Cardiac fibroblast (primary cell): ENCODE measurements around the gene RAP2A.

Source experiments
- DNase-seq, 2 donors: peaks; one replicate each; pipeline versions ENCODE4 v3.0.0 to v3.0.0-alpha.2; 2010; ENCODE audit warnings: low read depth in 2 of 2
- H3K4me3 ChIP-seq, 2 donors: replicated peaks in 1 of 2; 1 replicate in 1 of 2; 2 replicates in 1 of 2; pipeline ENCODE4 v1.5.1; 2011; ENCODE audit warnings: low read depth in 2 of 2, low read length in 2 of 2, mild to moderate bottlenecking in 2 of 2, moderate library complexity in 1 of 2
- CTCF ChIP-seq: IDR thresholded peaks from one replicate; pipeline ENCODE4 v1.5.1; 2011; ENCODE audit warnings: low read depth, mild to moderate bottlenecking, low read length, inconsistent platforms

RAP2A gene

GRCh38 chr13:97435323-97435722 lies 1.4 kb downstream of the RAP2A start:
- DNase-seq: no peak
- peak overlapping the region; percentile 81 for H3K4me3 ChIP-seq
- no peak for TF ChIP-seq CTCF

GRCh38 chr13:97435794-97436193 lies 1.8 kb downstream of the RAP2A start:
- peak overlapping the region; percentile 81 for H3K4me3 ChIP-seq
- TF ChIP-seq CTCF: no peak
- peak in 1 of 2 donors; percentile 44 for DNase-seq

- TF ChIP-seq CTCF: no peak
- DNase-seq: no peak
- H3K4me3 ChIP-seq: peak overlapping the region in 1 of 2 donors; percentile 81
Observed at GRCh38 chr13:97436845-97437244, 2.9 kb downstream of the RAP2A start.

- no peak overlapping the region for H3K4me3 ChIP-seq
- DNase-seq: no peak
- TF ChIP-seq CTCF: no peak
Observed at GRCh38 chr13:97437729-97438128, 3.8 kb downstream of the RAP2A start.

GRCh38 chr13:97438856-97439595 lies 5.1 kb downstream of the RAP2A start:
- no peak for TF ChIP-seq CTCF
- peak in 1 of 2 donors; percentile 47 for DNase-seq
- H3K4me3 ChIP-seq: no peak overlapping the region

- TF ChIP-seq CTCF: no peak
- DNase-seq: peak; percentile 24 to 49
Observed at GRCh38 chr13:97440598-97441170, 6.7 kb downstream of the RAP2A start.

More at GRCh38 chr13:97440598-97441170, 6.7 kb downstream of the RAP2A start:
- H3K4me3 ChIP-seq: no peak overlapping the region
